Erythroblast (primary cell): Measurements from ENCODE around the gene SLC6A13.

Source experiments
- GATA1 ChIP-seq: IDR thresholded peaks from 2 replicates; pipeline ENCODE4 v1.6.1; 2011; ENCODE audit warnings: low read depth, mild to moderate bottlenecking, control low read depth, low read length, moderate library complexity
- POLR2A ChIP-seq: IDR thresholded peaks from 2 replicates; pipeline ENCODE4 v1.6.1; 2011; ENCODE audit warnings: mild to moderate bottlenecking, low read length

- TF ChIP-seq POLR2A (peak; percentile 34), GATA1 (no peak)
Measured at GRCh38 chr12:176321-177181, 86.1 kb downstream of the SLC6A13 start.
